Stromal cell of bone marrow (primary cell): ENCODE measurements around the gene MCFD2.
A peak's percentile ranks its signal among the peaks of the same experiment; 100 is the strongest.
"Not testable (repeated sequence)": the region's sequence is repeated elsewhere in the genome, so short reads cannot be mapped to it uniquely, and the experiment has no call there.

Experiments
- DNase-seq: peaks from one replicate; pipeline ENCODE4 v3.0.0-alpha.2; 2012; ENCODE audit warnings: low read depth

The MCFD2 gene

DNA sequence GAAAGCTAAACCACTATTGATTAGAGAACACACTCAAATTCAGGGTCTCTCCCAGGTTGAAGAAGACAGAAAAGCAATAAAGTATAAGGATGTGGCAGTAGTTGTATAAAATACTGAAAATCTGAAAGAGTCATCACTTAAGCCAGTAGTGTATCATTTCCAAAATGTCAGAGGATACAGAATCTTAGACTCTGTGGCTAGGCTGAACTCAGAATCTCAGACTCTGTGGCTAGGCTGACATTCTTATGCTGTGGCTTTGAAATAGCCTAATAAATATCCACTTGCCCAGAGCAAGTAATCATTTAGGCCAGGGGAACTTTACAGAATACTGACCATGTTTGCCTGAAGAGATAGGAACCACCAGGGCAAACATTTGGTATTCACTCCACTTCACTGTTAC, 13.1 kb downstream of the MCFD2 start:
- DNase-seq, result no peak

- no peak for DNase-seq
Measured at GRCh38 chr2:46901611-46902010, 14.0 kb downstream of the MCFD2 start.

GRCh38 chr2:46900381-46900780, 15.2 kb downstream of the MCFD2 start:
- DNase-seq, result no peak

- no peak for DNase-seq
Measured at GRCh38 chr2:46899053-46899452, 16.6 kb downstream of the MCFD2 start.

DNA sequence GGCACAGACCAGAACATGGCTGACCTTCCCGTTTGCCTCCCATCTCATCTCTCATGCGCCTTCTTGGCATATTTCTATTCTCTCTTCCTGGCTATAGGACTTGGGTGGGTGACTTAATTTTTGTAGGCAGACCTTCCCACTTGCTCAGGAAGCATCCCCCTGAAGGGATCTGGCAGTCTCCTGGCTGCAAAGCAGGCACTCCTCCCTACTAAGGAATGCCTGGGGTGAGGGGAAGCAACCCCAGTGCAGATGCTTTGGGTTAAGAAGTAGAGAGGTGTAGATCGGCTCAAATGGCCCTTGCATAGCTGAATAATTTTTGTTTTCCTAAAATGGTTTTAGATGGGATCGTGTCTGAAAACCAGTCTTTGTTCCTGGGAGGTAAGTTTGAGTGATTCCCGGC, 17.6 kb downstream of the MCFD2 start:
- DNase-seq, result no peak

DNA sequence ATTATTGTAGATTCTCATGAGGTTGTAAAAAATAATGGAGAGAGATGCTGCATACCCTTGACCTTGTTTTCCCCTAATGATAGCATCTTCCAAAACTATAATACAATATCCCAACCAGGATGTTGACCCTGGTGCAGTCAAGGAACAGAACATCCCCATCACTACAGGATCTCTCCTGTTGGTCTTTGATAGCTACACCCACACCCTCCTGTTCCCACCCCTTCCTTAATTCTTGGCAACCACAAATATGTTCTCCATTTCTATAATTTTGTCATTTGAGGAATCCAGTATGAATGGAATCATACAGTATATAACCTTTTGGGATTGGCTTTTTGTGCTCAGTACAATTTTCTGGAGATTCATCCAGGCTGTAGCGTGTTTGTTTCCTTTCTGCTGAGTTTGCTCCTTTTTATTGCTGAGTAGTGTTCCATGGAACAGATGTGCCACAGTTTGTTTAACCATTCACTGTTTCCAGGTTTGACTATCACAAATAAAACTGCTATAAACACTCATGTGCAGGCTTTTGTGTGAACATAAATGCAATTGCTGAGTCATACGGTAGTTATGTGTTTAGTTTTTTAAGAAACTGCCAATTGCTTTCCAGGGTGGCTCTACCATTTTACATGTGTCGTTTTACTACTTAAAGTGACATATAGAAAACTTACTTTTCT, 22.2 kb downstream of the MCFD2 start:
- DNase-seq, result no peak

DNA sequence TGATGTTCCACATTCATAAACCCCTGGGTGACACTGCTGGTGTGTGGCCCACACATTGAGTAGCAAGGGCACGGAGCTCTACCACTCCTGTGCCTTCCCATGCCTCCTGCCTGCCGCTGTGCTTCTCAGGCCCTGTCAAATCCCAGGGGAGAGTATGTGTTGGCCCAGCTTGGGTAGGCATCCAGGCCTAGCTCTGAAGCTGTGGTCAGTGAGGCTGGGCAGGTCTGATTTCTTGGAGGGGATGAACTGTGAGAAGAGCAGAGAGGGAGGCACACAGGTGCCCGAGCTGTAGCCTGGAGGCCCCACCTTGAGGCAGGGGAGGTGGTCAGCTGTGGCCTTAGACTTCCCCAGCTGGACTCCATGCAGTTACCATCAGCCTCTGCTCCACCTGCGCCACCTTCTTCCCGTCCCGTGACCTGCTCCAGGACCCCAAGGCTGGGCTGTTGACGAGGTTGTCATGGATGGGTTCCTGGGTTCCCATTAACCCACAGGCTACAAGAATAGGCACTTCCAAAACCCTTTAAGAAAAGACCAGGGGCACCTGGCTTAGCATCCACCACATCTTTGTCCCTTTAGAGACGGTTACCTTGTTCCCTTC, 23.6 kb downstream of the MCFD2 start:
- DNase-seq, result no peak

DNA sequence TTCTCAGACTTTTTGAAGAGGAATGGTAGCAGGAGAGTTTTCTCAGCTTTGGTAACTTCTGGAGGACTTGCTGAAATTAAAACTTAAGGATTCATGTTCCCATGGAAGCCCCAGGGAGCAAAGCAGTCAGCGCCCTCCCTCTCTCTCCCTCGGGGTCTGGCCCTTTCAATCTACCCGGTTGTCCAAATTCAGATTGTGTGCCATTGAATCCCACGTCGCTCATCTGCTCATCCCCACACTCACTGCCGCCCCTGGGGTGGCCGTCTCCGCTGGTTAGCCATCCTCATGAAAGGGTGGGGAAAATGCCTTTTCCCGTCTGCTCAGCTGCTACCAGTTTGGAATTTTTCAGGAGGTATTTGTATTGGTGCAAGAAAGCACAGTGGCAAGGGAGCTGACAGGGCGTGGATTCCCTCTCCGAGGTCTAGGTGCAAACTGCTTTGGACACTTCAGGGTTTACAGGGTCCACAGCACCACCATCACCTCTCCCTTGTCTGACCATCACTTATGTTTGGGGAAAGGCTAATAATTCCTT, 27.1 kb downstream of the MCFD2 start:
- no peak for DNase-seq

GRCh38 chr2:46887028-46887885, 28.3 kb downstream of the MCFD2 start:
- DNase-seq, result no peak

DNA sequence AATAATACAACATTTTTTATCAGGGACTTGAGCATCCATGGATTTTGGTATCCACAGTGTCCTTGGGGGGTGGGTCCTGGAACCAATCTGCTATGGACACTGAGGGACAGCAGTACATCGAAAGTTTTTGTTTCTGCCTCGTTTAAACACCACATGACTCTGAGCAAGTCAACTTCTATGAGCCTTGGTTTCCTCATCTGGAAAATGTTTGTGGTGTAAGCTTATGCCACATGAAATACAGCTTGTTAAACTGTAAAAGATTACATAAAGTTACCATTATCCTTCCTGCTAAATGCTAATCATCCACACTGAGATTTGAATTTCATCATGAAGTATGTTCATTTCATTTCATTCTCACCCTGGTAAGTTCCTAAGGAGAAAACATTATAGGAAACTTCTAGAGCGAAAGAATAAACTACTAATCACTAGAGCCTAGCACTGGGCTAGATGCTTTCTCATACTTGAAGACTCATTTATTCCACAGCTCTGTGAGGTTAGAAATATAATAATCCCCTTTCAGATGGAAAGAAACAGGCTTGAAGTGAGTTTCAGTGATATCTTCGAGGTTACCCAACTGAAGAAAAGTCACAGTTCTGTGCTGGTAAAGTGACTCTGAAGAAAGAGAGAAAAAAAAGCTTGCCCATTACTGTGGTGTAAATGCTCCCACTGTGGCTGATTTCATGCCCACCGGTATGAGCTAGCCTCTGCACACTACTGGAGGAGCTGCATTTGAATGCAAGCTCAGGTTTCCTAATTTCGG, 29.2 kb downstream of the MCFD2 start:
- DNase-seq, result no peak

DNA sequence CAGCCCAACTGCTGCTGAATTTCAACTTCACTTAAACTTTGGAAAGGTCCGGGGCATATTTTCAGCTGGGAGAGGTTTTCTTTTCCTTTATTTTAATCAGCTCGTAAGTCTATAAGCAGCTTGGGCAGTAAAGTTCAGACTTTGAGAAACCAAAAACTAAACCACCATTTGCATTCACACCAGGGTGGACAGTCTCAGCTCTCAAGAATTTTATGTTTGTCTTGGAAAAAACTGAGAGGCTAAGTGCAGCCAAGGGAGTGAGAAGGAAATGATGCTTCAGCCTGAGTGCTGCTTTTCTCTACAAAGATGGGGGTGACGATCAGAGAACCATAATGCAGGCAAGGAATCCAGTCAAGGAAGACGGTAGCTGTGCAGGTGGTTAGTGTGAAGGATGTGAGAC, 30.2 kb downstream of the MCFD2 start:
- DNase-seq, result peak; percentile 91

DNA sequence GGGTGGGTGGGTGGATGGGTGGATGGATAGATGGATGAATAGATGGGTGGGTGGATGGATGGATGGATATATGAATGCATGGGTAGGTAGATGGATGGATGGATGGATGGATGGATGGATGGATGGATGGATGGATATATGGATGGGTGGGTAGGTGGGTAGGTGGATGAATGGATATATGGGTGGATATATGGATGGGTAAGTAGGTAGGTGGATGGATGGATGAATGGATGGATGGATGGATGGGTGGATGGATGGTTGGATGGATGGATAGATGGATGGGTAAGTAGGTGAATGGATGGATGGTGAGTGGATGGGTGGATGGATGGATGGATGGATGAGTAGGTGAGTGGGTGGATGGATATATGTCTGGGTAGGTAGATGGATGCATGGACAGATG, 36.1 kb downstream of the MCFD2 start:
- no peak for DNase-seq

- peak; percentile 40 for DNase-seq
Measured at GRCh38 chr2:46878886-46879285, 36.7 kb downstream of the MCFD2 start.

GRCh38 chr2:46878240-46878877, 37.2 kb downstream of the MCFD2 start:
- no peak for DNase-seq

- DNase-seq, result no peak
Measured at GRCh38 chr2:46877619-46878113, 37.9 kb downstream of the MCFD2 start.

- peak; percentile 77 for DNase-seq
Measured at GRCh38 chr2:46876741-46877384, 38.7 kb downstream of the MCFD2 start.

- DNase-seq, result not testable (repeated sequence)
Measured at GRCh38 chr2:46875962-46876689, 39.5 kb downstream of the MCFD2 start.

DNA sequence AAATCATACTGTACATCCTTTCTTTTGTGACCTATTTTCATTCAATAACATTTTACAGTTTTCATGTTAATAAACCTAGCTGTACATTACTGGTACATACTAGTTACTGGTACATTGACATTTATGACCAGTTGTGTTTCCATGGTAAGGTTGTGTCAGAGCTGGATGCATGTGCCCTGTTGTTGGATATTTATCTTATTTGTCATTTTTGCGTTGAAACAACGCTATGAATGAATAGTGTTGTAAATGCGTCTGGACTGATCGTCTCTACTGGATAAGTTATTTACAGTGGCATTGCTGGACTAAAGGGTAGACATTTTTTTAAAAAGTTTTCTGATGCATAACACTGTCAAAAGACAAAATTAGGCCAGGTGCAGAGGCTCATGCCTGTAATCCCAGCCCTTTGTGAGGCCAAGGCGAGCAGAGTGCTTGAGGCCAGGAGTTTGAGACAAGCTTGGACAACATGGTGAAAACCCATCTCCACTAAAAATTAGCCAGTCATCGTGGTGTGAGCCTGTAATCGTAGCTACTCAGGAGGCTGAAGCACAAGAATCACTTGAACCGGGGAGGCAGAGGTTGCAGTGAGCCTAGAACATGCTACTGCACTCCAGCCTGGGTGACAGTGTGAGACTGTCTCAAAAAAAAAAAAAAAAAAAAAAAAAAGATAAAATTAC, 40.2 kb downstream of the MCFD2 start:
- DNase-seq, result no peak

- DNase-seq, result no peak
Measured at GRCh38 chr2:46874236-46874929, 41.2 kb downstream of the MCFD2 start.
